ENCODE measurements around the gene GPC3. TPM values are rescaled to one million over a fixed set of nuclear protein-coding genes. Genes with fewer than 3 reads are reported as not detected.

The GPC3 gene
- total RNA-seq, 1 experiment from 2014 or later, result 0.98 TPM

- no peak overlapping the region for H2AFZ ChIP-seq (ENCODE audit: low read depth, low read length, poor library complexity, severe bottlenecking)
- CTCF ChIA-PET, result no interaction called here
- no peaks in the 10 kb centered on the region for H3K4me1 ChIP-seq (ENCODE audit: control insufficient read depth in 1 of 2, insufficient read depth in 2 of 2, low read length in 2 of 2)
- no peak for TF ChIP-seq POLR2AphosphoS5 (IDR thresholded peaks at IDR 0.05; ENCODE audit: low read depth, low read length)
- no peak for TF ChIP-seq CBX3 (IDR thresholded peaks at IDR 0.05; ENCODE audit: low read depth)
- no peak for TF ChIP-seq SIN3A (IDR thresholded peaks at IDR 0.05; ENCODE audit: low read depth)
- TF ChIP-seq CTCF (IDR thresholded peaks at IDR 0.05 in 2 of 3, conservative IDR thresholded peaks at IDR 0.05 in 1 of 3; ENCODE audit: borderline replicate concordance in 1 of 3, insufficient read depth in 1 of 3, low read depth in 2 of 3, low read length in 2 of 3), result no peak
- TF ChIP-seq FOSL1 (IDR thresholded peaks at IDR 0.05; ENCODE audit: low read depth), result no peak
- no peak for TF ChIP-seq ZFX (IDR thresholded peaks at IDR 0.05)
- TF ChIP-seq EZH2 (IDR thresholded peaks at IDR 0.05), result no peak
- no peak for TF ChIP-seq SRF (IDR thresholded peaks at IDR 0.05; ENCODE audit: low read depth)
- TF ChIP-seq RAD21 (IDR thresholded peaks at IDR 0.05; ENCODE audit: low read depth), result no peak
- TF ChIP-seq POLR2A (IDR thresholded peaks at IDR 0.05; ENCODE audit: borderline replicate concordance, extremely low read depth, insufficient read depth, insufficient read length), result no peak
- TF ChIP-seq SP1 (IDR thresholded peaks at IDR 0.05; ENCODE audit: low read depth), result no peak
- no peak for TF ChIP-seq REST (IDR thresholded peaks at IDR 0.05; ENCODE audit: low read depth)
- H3K4me3 ChIP-seq (replicated peaks in 1 of 2; ENCODE audit: low read depth in 1 of 2, low read length in 2 of 2), result no peak overlapping the region
- intact Hi-C loops (cut with micrococcal nuclease), result no loop called here
- no peaks in the 10 kb centered on the region for H4K20me1 ChIP-seq (ENCODE audit: insufficient read depth)
- no peaks in the 10 kb centered on the region for H3K9me3 ChIP-seq (ENCODE audit: control insufficient read depth in 1 of 2, insufficient read depth in 1 of 2, low read depth in 1 of 2, low read length in 2 of 2)
- H3K9ac ChIP-seq (ENCODE audit: low read length), result no peak overlapping the region
- DNase-seq (ENCODE audit: low read depth, low spot score) (no peak), ATAC-seq (no peak)
- no peak overlapping the region for H3K27ac ChIP-seq (ENCODE audit: low read depth, low read length)
- no peaks in the 10 kb centered on the region for H3K9me2 ChIP-seq (ENCODE audit: insufficient read depth)
- H3K79me2 ChIP-seq (ENCODE audit: insufficient read depth, low read length), result no peaks in the 10 kb centered on the region
- no TSS peak for BruUV-seq (replicated peaks)
- no peaks in the 10 kb centered on the region for H3K27me3 ChIP-seq (ENCODE audit: insufficient read depth, low read length)
- RAD21 ChIA-PET (ENCODE audit: low non-redundant PET in 1 of 2, low total read pairs in 2 of 2, uncharacterized antibody in 2 of 2, unreplicated experiment in 2 of 2), result no interaction called here
- H3K4me2 ChIP-seq (ENCODE audit: low read length), result no peak overlapping the region
- H3K36me3 ChIP-seq (ENCODE audit: control insufficient read depth in 1 of 2, insufficient read depth in 2 of 2, low read length in 2 of 2), result no peaks in the 10 kb centered on the region
- POLR2A ChIA-PET, result no interaction called here
Observed at GRCh38 chrX:133913658-133914388, 71.6 kb downstream of the GPC3 start.
